Activated CD8-positive, alpha-beta memory T cell treated with anti-CD3 and anti-CD28 coated beads for 4 hours (primary cell): ENCODE data around the gene PIM2.
"Not testable (repeated sequence)": the region's sequence is repeated elsewhere in the genome, so short reads cannot be mapped to it uniquely, and the experiment has no call there.

Experiments used
- DNase-seq, 2 donors: peaks; one replicate each; pipeline ENCODE4 v3.0.0-alpha.2; 2020; ENCODE audit warnings: low read depth in 2 of 2

The PIM2 gene

DNA sequence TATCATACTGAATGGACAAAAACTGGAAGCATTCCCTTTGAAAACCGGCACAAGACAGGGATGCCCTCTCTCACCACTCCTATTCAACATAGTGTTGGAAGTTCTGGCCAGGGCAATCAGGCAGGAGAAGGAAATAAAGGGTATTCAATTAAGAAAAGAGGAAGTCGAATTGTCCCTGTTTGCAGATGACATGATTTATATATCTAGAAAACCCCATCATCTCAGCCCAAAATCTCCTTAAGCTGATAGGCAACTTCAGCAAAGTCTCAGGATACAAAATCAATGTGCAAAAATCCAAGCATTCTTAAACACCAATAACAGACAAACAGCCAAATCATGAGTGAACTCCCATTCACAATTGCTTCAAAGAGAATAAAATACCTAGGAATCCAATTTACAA is 46.8 kb downstream of the PIM2 start:
- not testable (repeated sequence) for DNase-seq

DNA sequence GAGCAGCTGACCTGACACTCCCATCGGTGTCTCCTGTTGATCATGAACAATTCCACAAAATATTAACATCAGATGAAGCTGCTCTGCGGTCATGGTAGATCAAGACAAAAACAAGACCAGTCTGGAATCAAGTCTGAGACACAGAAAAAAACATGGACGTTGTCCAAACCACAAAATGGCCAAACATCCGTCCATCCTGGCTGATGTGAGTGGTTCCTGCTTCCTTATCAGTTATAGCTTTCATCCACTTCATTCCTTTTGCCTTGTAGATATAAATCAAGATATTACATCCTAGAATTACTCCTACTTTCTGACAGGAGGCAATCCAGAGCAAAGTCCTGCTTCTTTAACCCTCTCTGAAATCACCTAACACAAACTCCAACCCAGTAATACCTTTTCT is 54.6 kb downstream of the PIM2 start:
- no peak for DNase-seq
